Body of pancreas (tissue), 4 donors: ENCODE data around the gene KLHL22.

Source experiments
- POLR2A ChIP-seq, 3 donors: fragments of 450-650 bp; IDR thresholded peaks; one replicate each; pipeline ENCODE4 v1.6.1; 2016; ENCODE audit warnings: antibody characterized with exemption in 3 of 3, mild to moderate bottlenecking in 2 of 3
- TF ChIP-seq, protein P1 (sequence below), 7 experiments: fragments of 450-650 bp in 4 of 7; fragments of 200-600 bp in 3 of 7; sonication (generic) in 3 of 7; IDR thresholded peaks; one replicate each; pipeline ENCODE4 v1.5.1; 2016 to 2019; ENCODE audit warnings: antibody characterized with exemption in 7 of 7

DNA sequence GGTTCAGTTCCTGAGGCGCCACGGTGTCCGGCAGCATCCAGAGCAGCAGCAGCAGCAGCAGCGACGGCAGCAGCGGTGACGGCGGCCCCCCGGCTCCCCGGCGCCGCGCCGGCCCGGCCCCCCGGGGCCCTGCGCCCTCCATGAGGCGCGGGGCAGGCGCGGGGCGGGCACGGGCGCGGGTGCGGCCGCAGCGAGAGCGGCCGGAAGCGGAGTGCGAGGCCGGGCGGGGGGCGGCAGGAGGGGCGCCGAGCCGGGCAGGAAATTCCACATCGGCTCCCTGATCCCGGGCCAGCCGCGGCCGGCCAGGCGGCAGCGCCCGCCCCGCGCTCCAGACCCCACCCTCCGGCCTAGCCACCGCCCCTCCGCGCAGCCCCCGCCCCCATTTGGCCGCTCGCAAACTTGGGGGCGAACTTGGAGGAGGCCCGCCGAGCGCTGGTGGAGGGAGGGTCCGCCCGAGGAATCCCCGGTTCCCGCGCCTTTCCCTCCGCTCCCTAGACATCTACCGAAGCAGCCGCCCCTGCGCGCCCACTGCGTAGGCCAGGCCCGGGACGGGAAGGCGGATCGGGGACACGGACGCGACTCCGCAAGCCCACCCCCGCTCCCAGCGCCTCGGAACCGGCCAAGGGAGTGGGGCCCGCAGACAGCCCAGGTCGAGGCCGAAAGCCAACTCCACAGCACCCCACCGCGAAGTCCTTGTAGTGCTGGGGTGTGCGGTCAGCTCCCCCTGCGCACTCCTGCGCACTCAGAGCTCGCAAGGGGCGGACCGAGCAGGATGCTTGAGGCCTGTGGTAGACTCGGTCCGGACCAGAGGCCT is 57.8 kb downstream of the KLHL22 start, which contains the start of gene SCARF2:
- TF ChIP-seq, protein P1, sequence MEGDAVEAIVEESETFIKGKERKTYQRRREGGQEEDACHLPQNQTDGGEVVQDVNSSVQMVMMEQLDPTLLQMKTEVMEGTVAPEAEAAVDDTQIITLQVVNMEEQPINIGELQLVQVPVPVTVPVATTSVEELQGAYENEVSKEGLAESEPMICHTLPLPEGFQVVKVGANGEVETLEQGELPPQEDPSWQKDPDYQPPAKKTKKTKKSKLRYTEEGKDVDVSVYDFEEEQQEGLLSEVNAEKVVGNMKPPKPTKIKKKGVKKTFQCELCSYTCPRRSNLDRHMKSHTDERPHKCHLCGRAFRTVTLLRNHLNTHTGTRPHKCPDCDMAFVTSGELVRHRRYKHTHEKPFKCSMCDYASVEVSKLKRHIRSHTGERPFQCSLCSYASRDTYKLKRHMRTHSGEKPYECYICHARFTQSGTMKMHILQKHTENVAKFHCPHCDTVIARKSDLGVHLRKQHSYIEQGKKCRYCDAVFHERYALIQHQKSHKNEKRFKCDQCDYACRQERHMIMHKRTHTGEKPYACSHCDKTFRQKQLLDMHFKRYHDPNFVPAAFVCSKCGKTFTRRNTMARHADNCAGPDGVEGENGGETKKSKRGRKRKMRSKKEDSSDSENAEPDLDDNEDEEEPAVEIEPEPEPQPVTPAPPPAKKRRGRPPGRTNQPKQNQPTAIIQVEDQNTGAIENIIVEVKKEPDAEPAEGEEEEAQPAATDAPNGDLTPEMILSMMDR (IDR thresholded peaks at IDR 0.05): no peak
- no peak for TF ChIP-seq POLR2A (IDR thresholded peaks at IDR 0.05)
